IPS DF 4.7 (cell line): Measurements from ENCODE around the gene PMAIP1.

ENCODE experiments used
- DNase-seq: peaks from one replicate; pipeline ENCODE4 v3.0.0-alpha.2; 2013; ENCODE audit warnings: low spot score; ENCODE audit errors: extremely low read depth

PMAIP1 gene

GRCh38 chr18:59912007-59912550, 12.3 kb downstream of the PMAIP1 start:
- DNase-seq: no peak

GRCh38 chr18:59915606-59916005, 15.8 kb downstream of the PMAIP1 start:
- DNase-seq: no peak

GRCh38 chr18:59916746-59917145, 16.9 kb downstream of the PMAIP1 start:
- no peak for DNase-seq

GRCh38 chr18:59917422-59917821, 17.6 kb downstream of the PMAIP1 start:
- DNase-seq: no peak

GRCh38 chr18:59918320-59918755, 18.5 kb downstream of the PMAIP1 start:
- no peak for DNase-seq

- no peak for DNase-seq
Measured at GRCh38 chr18:59918997-59919396, 19.2 kb downstream of the PMAIP1 start.

- DNase-seq: no peak
Measured at GRCh38 chr18:59921384-59921891, 21.6 kb downstream of the PMAIP1 start.

- DNase-seq: no peak
Measured at GRCh38 chr18:59923539-59924196, 23.9 kb downstream of the PMAIP1 start.

GRCh38 chr18:59926131-59926530, 26.3 kb downstream of the PMAIP1 start:
- DNase-seq: no peak

GRCh38 chr18:59927246-59927825, 27.5 kb downstream of the PMAIP1 start:
- DNase-seq: no peak

GRCh38 chr18:59928201-59928600, 28.4 kb downstream of the PMAIP1 start:
- DNase-seq: no peak

- DNase-seq: no peak
Measured at GRCh38 chr18:59929621-59930295, 30.0 kb downstream of the PMAIP1 start.

- DNase-seq: no peak
Measured at GRCh38 chr18:59932401-59932800, 32.6 kb downstream of the PMAIP1 start.

- no peak for DNase-seq
Measured at GRCh38 chr18:59938676-59939075, 38.9 kb downstream of the PMAIP1 start.

- no peak for DNase-seq
Measured at GRCh38 chr18:59939127-59939526, 39.3 kb downstream of the PMAIP1 start.

GRCh38 chr18:59940068-59940467, 40.3 kb downstream of the PMAIP1 start:
- DNase-seq: no peak

- DNase-seq: no peak
Measured at GRCh38 chr18:59941331-59941730, 41.5 kb downstream of the PMAIP1 start.

GRCh38 chr18:59942601-59943000, 42.8 kb downstream of the PMAIP1 start:
- DNase-seq: no peak

- no peak for DNase-seq
Measured at GRCh38 chr18:59945544-59945943, 45.7 kb downstream of the PMAIP1 start.

- DNase-seq: no peak
Measured at GRCh38 chr18:59950215-59950944, 50.6 kb downstream of the PMAIP1 start.

- no peak for DNase-seq
Measured at GRCh38 chr18:59951591-59951990, 51.8 kb downstream of the PMAIP1 start.
